ENCODE measurements around the gene CETN3.
A peak's percentile ranks its signal among the peaks of the same experiment; 100 is the strongest.

The CETN3 gene

GRCh38 chr5:90409318-90410177 is at the start of gene CETN3:
CETN3 (minus strand) TSS chr5:90409756; CDS start chr5:90409661, 95 bp downstream.
- DNase-seq (ENCODE audit: low read depth) = peak; percentile 77

- no peak for DNase-seq (ENCODE audit: low read depth)
Measured at GRCh38 chr5:90446961-90447360, 37.4 kb upstream of the CETN3 start.

- DNase-seq (ENCODE audit: low read depth) = no peak
Measured at GRCh38 chr5:90440644-90441043, 31.1 kb upstream of the CETN3 start.

GRCh38 chr5:90438100-90438499 is 28.5 kb upstream of the CETN3 start:
- DNase-seq (ENCODE audit: low read depth) = no peak

- DNase-seq (ENCODE audit: low read depth) = no peak
Measured at GRCh38 chr5:90437663-90438062, 28.1 kb upstream of the CETN3 start.

GRCh38 chr5:90434116-90434714 is 24.7 kb upstream of the CETN3 start:
- peak; percentile 10 for DNase-seq (ENCODE audit: low read depth)

GRCh38 chr5:90424245-90424644 is 14.7 kb upstream of the CETN3 start:
- DNase-seq (ENCODE audit: low read depth) = no peak

- no peak for DNase-seq (ENCODE audit: low read depth)
Measured at GRCh38 chr5:90421136-90421535, 11.6 kb upstream of the CETN3 start.

GRCh38 chr5:90418214-90418613 is 8.7 kb upstream of the CETN3 start:
- no peak for DNase-seq (ENCODE audit: low read depth)

GRCh38 chr5:90410178-90410762 is 714 bp upstream of the CETN3 start:
- no peak for DNase-seq (ENCODE audit: low read depth)

- no peak for DNase-seq (ENCODE audit: low read depth)
Measured at GRCh38 chr5:90408571-90409317, 812 bp downstream of the CETN3 start.

- no peak for DNase-seq (ENCODE audit: low read depth)
Measured at GRCh38 chr5:90406466-90406865, 3.1 kb downstream of the CETN3 start.

- no peak for DNase-seq (ENCODE audit: low read depth)
Measured at GRCh38 chr5:90402521-90403255, 6.9 kb downstream of the CETN3 start.

GRCh38 chr5:90399251-90399650 is 10.3 kb downstream of the CETN3 start:
- DNase-seq (ENCODE audit: low read depth) = no peak

- DNase-seq (ENCODE audit: low read depth) = no peak
Measured at GRCh38 chr5:90398726-90399125, 10.8 kb downstream of the CETN3 start.

- no peak for DNase-seq (ENCODE audit: low read depth)
Measured at GRCh38 chr5:90395005-90395404, 14.6 kb downstream of the CETN3 start.

GRCh38 chr5:90390928-90391327 is 18.6 kb downstream of the CETN3 start:
- DNase-seq (ENCODE audit: low read depth) = no peak

- no peak for DNase-seq (ENCODE audit: low read depth)
Measured at GRCh38 chr5:90390326-90390725, 19.2 kb downstream of the CETN3 start.

- no peak for DNase-seq (ENCODE audit: low read depth)
Measured at GRCh38 chr5:90387508-90387907, 22.0 kb downstream of the CETN3 start.

- no peak for DNase-seq (ENCODE audit: low read depth)
Measured at GRCh38 chr5:90386099-90386710, 23.4 kb downstream of the CETN3 start.

GRCh38 chr5:90384389-90384788 is 25.2 kb downstream of the CETN3 start:
- DNase-seq (ENCODE audit: low read depth) = no peak

Data from activated T-helper 1 cell treated with Interleukin-2 at 50 U/mL for 16 hours (primary cell).